ENCODE data around the gene TULP4. TPM values are rescaled to one million over a fixed set of nuclear protein-coding genes. Genes with fewer than 3 reads are reported as not detected.

The TULP4 gene
- total RNA-seq, 1 donor from 2014 or later: 105 TPM

GRCh38 chr6:158372574-158372973 lies 60.3 kb downstream of the TULP4 start:
- TF ChIP-seq CTCF (IDR thresholded peaks at IDR 0.05; ENCODE audit: insufficient read depth, low read length, poor library complexity, severe bottlenecking): no peak
- DNase-seq (ENCODE audit: low read depth): no peak

GRCh38 chr6:158373214-158373613 lies 60.9 kb downstream of the TULP4 start:
- Histone ChIP-seq H3K36me3 (ENCODE audit: control insufficient read depth, insufficient read depth, low read length) (no peaks in the 10 kb centered on the region), H3K4me3 (ENCODE audit: low read depth, low read length) (no peak overlapping the region), H3K27me3 (ENCODE audit: control insufficient read depth, insufficient read depth, low read length) (no peaks in the 10 kb centered on the region)
- no peak for DNase-seq (ENCODE audit: low read depth)
- TF ChIP-seq CTCF (IDR thresholded peaks at IDR 0.05; ENCODE audit: insufficient read depth, low read length, poor library complexity, severe bottlenecking): no peak

More at GRCh38 chr6:158372574-158372973, 60.3 kb downstream of the TULP4 start:
- Histone ChIP-seq H3K4me3 (ENCODE audit: low read depth, low read length) (no peak overlapping the region), H3K36me3 (ENCODE audit: control insufficient read depth, insufficient read depth, low read length) (no peaks in the 10 kb centered on the region), H3K27me3 (ENCODE audit: control insufficient read depth, insufficient read depth, low read length) (no peaks in the 10 kb centered on the region)

GRCh38 chr6:158374020-158374419 lies 61.8 kb downstream of the TULP4 start:
- no peak for DNase-seq (ENCODE audit: low read depth)

GRCh38 chr6:158376631-158377081 lies 64.4 kb downstream of the TULP4 start:
- no peak for DNase-seq (ENCODE audit: low read depth)
- no peak for TF ChIP-seq CTCF (IDR thresholded peaks at IDR 0.05; ENCODE audit: insufficient read depth, low read length, poor library complexity, severe bottlenecking)
- no peak overlapping the region for H3K4me3 ChIP-seq (ENCODE audit: low read depth, low read length)

More at GRCh38 chr6:158374020-158374419, 61.8 kb downstream of the TULP4 start:
- no peak for TF ChIP-seq CTCF (IDR thresholded peaks at IDR 0.05; ENCODE audit: insufficient read depth, low read length, poor library complexity, severe bottlenecking)
- Histone ChIP-seq H3K27me3 (ENCODE audit: control insufficient read depth, insufficient read depth, low read length) (no peaks in the 10 kb centered on the region), H3K4me3 (ENCODE audit: low read depth, low read length) (no peak overlapping the region), H3K36me3 (ENCODE audit: control insufficient read depth, insufficient read depth, low read length) (no peaks in the 10 kb centered on the region)

GRCh38 chr6:158377860-158378259 lies 65.6 kb downstream of the TULP4 start:
- no peak overlapping the region for H3K4me3 ChIP-seq (ENCODE audit: low read depth, low read length)
- no peaks in the 10 kb centered on the region for H3K27me3 ChIP-seq (ENCODE audit: control insufficient read depth, insufficient read depth, low read length)
- no peak for TF ChIP-seq CTCF (IDR thresholded peaks at IDR 0.05; ENCODE audit: insufficient read depth, low read length, poor library complexity, severe bottlenecking)
- DNase-seq (ENCODE audit: low read depth): no peak
- no peaks in the 10 kb centered on the region for H3K36me3 ChIP-seq (ENCODE audit: control insufficient read depth, insufficient read depth, low read length)

More at GRCh38 chr6:158376631-158377081, 64.4 kb downstream of the TULP4 start:
- Histone ChIP-seq H3K36me3 (ENCODE audit: control insufficient read depth, insufficient read depth, low read length) (no peaks in the 10 kb centered on the region), H3K27me3 (ENCODE audit: control insufficient read depth, insufficient read depth, low read length) (no peaks in the 10 kb centered on the region)

GRCh38 chr6:158379336-158379735 lies 67.1 kb downstream of the TULP4 start:
- Histone ChIP-seq H3K36me3 (ENCODE audit: control insufficient read depth, insufficient read depth, low read length) (no peaks in the 10 kb centered on the region), H3K27me3 (ENCODE audit: control insufficient read depth, insufficient read depth, low read length) (no peaks in the 10 kb centered on the region), H3K4me3 (ENCODE audit: low read depth, low read length) (no peak overlapping the region)
- TF ChIP-seq CTCF (IDR thresholded peaks at IDR 0.05; ENCODE audit: insufficient read depth, low read length, poor library complexity, severe bottlenecking): no peak
- DNase-seq (ENCODE audit: low read depth): no peak

Measured in kidney epithelial cell (primary cell).